HEK293T (cell line): ENCODE measurements around the gene NCOA4.

Experiments
- ARNT ChIP-seq: fragments of 450-650 bp; IDR thresholded peaks from 2 replicates; pipeline ENCODE4 v1.6.1; 2017; ENCODE audit warnings: mild to moderate bottlenecking
- BHLHE40 ChIP-seq: fragments of 450-650 bp; IDR thresholded peaks from 2 replicates; pipeline ENCODE4 v1.6.1; 2016; ENCODE audit warnings: mild to moderate bottlenecking, moderate library complexity, borderline replicate concordance
- CTBP1 ChIP-seq: fragments of 450-650 bp; IDR thresholded peaks from 2 replicates; pipeline ENCODE4 v1.6.1; 2016; ENCODE audit warnings: borderline replicate concordance
- ELF4 ChIP-seq: fragments of 450-650 bp; IDR thresholded peaks from 2 replicates; pipeline ENCODE4 v1.6.1; 2017; ENCODE audit warnings: antibody characterized with exemption
- FOXA1 ChIP-seq: fragments of 450-650 bp; IDR thresholded peaks from 2 replicates; pipeline ENCODE4 v1.6.1; 2016; ENCODE audit warnings: mild to moderate bottlenecking
- FOXK2 ChIP-seq: fragments of 450-650 bp; IDR thresholded peaks from 2 replicates; pipeline ENCODE4 v1.6.1; 2016; ENCODE audit warnings: mild to moderate bottlenecking
- FOXM1 ChIP-seq: fragments of 450-650 bp; IDR thresholded peaks from 2 replicates; pipeline ENCODE4 v1.6.1; 2017; ENCODE audit warnings: mild to moderate bottlenecking, borderline replicate concordance
- HDGF ChIP-seq: fragments of 450-650 bp; IDR thresholded peaks from 2 replicates; pipeline ENCODE4 v1.6.1; 2017; ENCODE audit warnings: antibody characterized with exemption, borderline replicate concordance
- L3MBTL2 ChIP-seq: fragments of 450-650 bp; conservative IDR thresholded peaks from 2 replicates; pipeline ENCODE4 v1.6.1; 2016; ENCODE audit warnings: mild to moderate bottlenecking
- LEF1 ChIP-seq: fragments of 450-650 bp; IDR thresholded peaks from 2 replicates; pipeline ENCODE4 v1.6.1; 2017; ENCODE audit warnings: mild to moderate bottlenecking, borderline replicate concordance
- NFRKB ChIP-seq: fragments of 450-650 bp; IDR thresholded peaks from 2 replicates; pipeline ENCODE4 v1.6.1; 2016; ENCODE audit warnings: mild to moderate bottlenecking, moderate library complexity
- SP1 ChIP-seq: fragments of 450-650 bp; IDR thresholded peaks from 2 replicates; pipeline ENCODE4 v1.6.1; 2017
- TARDBP ChIP-seq: fragments of 450-650 bp; IDR thresholded peaks from 2 replicates; pipeline ENCODE4 v1.6.1; 2016
- ZNF384 ChIP-seq: fragments of 450-650 bp; IDR thresholded peaks from 2 replicates; pipeline ENCODE4 v1.6.1; 2016

DNA sequence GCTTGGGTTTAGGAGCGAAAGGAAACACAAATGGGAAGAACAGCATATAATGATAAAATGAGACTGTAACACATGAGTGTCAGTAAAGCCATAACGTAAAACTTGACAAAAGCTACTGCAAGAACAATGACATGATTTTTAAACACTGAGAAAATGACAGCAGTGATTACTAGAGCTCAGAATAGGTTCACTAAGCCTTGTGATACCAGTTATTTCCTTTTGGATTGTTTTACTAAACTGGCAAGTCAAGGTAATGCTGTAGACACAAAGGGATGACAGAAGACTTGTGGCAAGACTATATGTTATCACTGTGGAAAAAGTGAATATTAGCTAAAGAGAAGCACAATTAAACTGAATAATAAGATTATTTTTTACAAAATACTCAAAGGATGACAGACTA, 12.7 kb downstream of the NCOA4 start:
- TF ChIP-seq BHLHE40 = no peak
- no peak for TF ChIP-seq L3MBTL2
- no peak for TF ChIP-seq SP1
- no peak for TF ChIP-seq NFRKB
- no peak for TF ChIP-seq LEF1
- TF ChIP-seq FOXK2 = no peak
- no peak for TF ChIP-seq CTBP1
- no peak for TF ChIP-seq ARNT
- no peak for TF ChIP-seq HDGF
- no peak for TF ChIP-seq FOXM1
- no peak for TF ChIP-seq TARDBP
- no peak for TF ChIP-seq ELF4
- no peak for TF ChIP-seq ZNF384
- TF ChIP-seq FOXA1 = no peak
